HG03439 (cell line): ENCODE measurements around the gene COL25A1.
"Not testable (repeated sequence)": the region's sequence is repeated elsewhere in the genome, so short reads cannot be mapped to it uniquely, and the experiment has no call there.

Experiments
- ATAC-seq: cut with Tn5 transposase; IDR thresholded peaks from one replicate; pipeline ENCODE4 v1.9.1; 2021; ENCODE audit warnings: mild to moderate bottlenecking, moderate library complexity; ENCODE audit not compliant: unreplicated experiment

COL25A1 gene

GRCh38 chr4:108884596-108884995 is 417.9 kb downstream of the COL25A1 start:
- ATAC-seq: no peak

DNA sequence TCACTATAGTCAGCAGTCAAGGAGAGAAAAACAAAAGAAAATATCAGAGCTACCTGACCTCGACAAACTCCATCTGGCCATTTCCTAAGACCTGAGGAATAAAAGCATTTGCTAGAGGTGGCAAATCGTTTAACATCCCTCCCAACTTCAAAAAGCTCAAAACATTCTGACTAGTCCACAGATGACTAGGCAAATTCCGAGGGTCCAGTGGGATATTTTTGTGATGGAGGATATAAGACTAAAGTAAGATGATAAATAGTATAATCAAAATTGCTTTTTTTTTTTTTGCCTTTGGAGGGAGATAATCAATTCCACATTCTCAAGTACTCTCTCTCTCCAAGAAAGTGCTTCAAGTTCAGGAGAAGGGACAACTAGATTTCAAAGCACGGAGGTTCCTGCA is 420.5 kb downstream of the COL25A1 start:
- no peak for ATAC-seq

DNA sequence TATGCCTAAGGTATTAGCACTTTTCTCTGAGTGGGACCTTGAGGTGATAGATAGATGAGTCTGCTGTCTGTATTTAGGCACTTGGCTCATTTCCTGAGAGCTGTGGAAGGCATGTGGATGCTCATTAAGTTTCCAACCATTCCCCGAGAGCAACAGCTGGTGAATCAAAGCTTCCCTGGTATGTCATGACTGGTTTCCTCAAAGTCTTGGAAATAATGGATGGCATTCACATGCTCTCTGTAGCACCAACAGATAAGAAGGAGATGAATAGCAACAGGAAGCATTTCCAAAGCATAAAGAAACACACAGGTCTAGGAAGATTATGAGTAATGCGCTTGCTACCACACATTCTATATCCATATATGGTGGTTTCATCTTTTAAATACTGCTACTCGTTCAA is 421.3 kb downstream of the COL25A1 start:
- no peak for ATAC-seq

- no peak for ATAC-seq
Measured at GRCh38 chr4:108878806-108879205, 423.7 kb downstream of the COL25A1 start.

DNA sequence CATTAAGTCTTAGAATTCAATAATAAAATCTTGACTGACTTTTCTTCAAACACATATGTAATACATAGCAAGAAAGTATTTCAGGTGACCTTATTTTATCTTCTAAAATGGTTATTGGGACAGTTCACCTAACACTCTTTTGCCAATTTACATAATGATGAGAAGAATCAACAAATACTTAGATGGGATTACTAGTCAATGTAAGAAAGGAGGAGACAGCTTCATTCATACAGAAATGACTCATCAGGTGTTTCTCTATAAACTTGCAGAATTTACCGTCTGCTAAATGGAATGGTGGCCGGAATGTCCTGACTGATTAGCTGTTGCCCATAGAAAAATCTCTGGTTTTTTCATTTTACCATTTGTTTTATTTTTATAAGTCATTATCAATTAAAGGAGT is 424.6 kb downstream of the COL25A1 start:
- ATAC-seq: no peak

DNA sequence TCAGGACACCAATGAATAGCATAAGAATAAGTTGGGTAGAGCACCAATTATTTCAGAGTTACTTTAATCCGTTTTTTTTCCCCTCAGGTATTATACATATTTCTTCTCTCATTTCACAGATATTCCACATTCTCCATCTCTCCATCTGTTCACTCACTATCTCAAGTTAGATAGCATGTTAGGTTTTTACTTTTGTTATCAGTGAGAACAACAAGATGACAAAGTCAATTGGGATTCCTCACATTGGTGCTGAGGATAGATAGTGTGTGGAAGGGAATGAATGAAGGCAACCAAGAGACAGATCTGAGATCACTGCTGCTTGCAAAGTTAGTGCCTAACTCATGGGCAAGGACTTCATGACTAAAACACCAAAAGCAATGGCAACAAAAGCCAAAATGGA is 427.7 kb downstream of the COL25A1 start:
- no peak for ATAC-seq

DNA sequence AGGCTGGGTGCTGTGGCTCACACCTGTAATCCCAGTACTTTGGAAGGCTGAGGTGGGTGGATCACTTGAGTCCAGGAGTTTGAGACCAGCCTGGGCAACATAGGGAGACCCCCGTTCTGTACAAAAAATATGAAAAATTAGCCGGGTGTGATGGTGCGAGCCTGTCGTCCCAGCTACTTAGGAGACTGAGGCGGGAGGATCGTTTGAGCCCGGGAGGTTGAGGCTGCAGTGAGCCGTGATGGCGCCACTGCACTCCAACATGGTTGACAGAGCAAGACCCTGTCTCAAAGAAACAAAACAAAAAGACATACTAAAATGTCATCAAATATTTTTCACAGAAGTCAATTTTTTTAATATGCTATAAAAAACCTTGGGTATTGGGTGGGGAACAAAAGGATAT is 432.5 kb downstream of the COL25A1 start:
- not testable (repeated sequence) for ATAC-seq

GRCh38 chr4:108868606-108869227 is 433.7 kb downstream of the COL25A1 start:
- no peak for ATAC-seq

- no peak for ATAC-seq
Measured at GRCh38 chr4:108867476-108867875, 435.0 kb downstream of the COL25A1 start.

GRCh38 chr4:108861334-108861733 is 441.1 kb downstream of the COL25A1 start:
- no peak for ATAC-seq

DNA sequence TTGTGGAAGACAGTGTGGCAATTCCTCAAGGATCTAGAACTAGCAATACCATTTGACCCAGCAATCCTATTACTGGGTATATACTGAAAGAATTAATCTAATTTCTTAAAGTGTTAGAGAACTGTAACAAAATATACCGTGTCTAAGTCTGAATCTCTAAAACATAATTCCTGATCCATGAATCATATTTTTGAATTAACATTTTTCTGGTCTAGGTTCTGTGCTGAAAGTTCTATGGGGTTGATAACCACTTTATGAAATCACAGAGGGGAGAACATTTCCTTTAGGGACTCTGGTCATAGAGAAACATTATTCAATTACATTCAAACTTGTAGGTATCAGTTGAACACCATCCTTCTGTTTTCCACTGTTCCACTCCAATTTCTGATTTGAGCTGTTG is 447.7 kb downstream of the COL25A1 start:
- ATAC-seq: no peak

GRCh38 chr4:108852691-108853090 is 449.8 kb downstream of the COL25A1 start:
- no peak for ATAC-seq

DNA sequence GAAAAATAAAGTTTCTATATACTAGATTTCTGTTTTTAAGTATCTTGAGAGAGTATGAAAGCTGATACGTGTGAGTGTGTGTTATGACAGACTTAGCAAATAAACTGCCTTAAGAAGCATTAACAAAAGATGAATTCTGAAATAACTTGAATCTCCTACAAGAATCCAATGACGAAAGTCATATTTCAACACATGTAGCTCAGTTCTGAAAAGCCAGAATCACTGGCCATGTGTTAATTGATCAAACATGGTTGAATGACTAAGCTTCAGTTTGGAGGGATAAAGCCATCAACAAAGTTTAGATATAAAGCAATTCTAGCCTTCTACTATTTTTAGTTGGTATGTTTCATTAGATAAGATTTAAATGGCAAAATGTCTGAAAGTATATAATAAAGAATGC is 451.1 kb downstream of the COL25A1 start:
- ATAC-seq: no peak

- no peak for ATAC-seq
Measured at GRCh38 chr4:108850219-108850649, 452.2 kb downstream of the COL25A1 start.

- peak; percentile 71 for ATAC-seq
Measured at GRCh38 chr4:108849611-108850168, 452.8 kb downstream of the COL25A1 start.

- ATAC-seq: no peak
Measured at GRCh38 chr4:108846568-108846967, 455.9 kb downstream of the COL25A1 start.

DNA sequence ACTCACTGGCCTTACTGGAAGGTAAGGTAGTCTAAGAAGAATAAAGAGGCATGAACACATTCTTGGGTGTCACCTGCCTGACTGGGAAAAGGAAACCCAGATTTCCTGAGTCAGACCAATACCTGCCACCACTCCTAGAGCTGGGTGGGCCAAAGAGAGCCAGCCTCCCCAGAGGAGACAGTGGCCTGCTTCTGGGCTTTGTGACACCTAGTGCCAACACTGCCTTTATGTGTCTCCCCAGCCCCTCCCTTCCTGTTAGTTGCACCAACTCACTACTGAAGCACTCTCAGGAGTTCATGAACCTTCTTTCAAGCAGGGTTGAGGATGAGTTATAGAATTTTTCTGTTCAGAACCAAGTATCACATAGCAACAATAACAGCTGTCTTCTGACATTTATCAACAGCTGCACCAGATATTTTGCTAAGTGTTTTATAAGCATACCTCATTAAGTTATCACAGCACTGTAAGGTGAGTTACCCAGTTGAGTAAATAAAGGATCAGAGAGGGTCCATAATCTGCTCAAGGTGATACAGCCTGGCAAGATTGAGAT is 462.0 kb downstream of the COL25A1 start:
- no peak for ATAC-seq

- no peak for ATAC-seq
Measured at GRCh38 chr4:108839333-108839732, 463.1 kb downstream of the COL25A1 start.

GRCh38 chr4:108838451-108838850 is 464.0 kb downstream of the COL25A1 start:
- no peak for ATAC-seq

GRCh38 chr4:108834835-108835384 is 467.5 kb downstream of the COL25A1 start:
- no peak for ATAC-seq

GRCh38 chr4:108834166-108834834 is 468.2 kb downstream of the COL25A1 start:
- ATAC-seq: no peak

DNA sequence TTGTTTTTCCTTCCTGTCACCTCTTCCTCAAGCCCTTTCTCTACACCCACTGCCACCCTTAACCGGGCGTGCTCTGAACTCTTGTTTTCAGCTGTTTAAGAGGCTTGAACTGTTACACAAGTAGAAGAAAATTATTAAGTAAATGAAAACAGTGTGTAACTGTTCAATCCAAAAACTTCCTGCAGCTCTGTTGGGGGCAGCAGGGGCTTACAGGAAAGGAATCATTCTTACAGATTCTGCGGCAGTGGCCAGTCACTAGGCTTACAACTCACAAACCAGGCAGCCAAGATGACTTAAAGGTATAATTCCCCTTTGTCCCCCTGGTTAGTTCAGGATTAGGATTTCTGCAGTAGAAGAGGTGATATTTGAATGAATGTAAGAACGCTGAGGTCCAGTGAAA is 469.4 kb downstream of the COL25A1 start:
- ATAC-seq: no peak
